HL-60 (cell line): ENCODE measurements around the gene SCN5A.
A peak's percentile ranks its signal among the peaks of the same experiment; 100 is the strongest.

Source experiments
- DNase-seq, 2 experiments: peaks; one replicate each; pipeline ENCODE4 v3.0.0-alpha.2; 2010 to 2020; ENCODE audit warnings: low read depth in 1 of 2, low spot score in 1 of 2
- H3K27ac ChIP-seq: fragments of 250-450 bp; sonication (Bioruptor Pico); replicated peaks from 2 replicates; pipeline ENCODE4 v1.5.1; 2020; ENCODE audit warnings: mild to moderate bottlenecking, moderate library complexity
- H3K27me3 ChIP-seq: fragments of 250-450 bp; sonication (Bioruptor Pico); 2 replicates; pipeline ENCODE4 v1.5.1; 2021; ENCODE audit warnings: mild to moderate bottlenecking, moderate library complexity; ENCODE audit not compliant: insufficient read depth, poor library complexity, severe bottlenecking
- H3K4me3 ChIP-seq: replicated peaks from 2 replicates; pipeline ENCODE4 v1.5.1; 2011; ENCODE audit warnings: mild to moderate bottlenecking, control low read depth, low read length; ENCODE audit not compliant: insufficient read depth
- GABPA ChIP-seq: IDR thresholded peaks from 2 replicates; pipeline ENCODE4 v1.6.1; 2012; ENCODE audit warnings: low read depth
- POLR2AphosphoS5 ChIP-seq: IDR thresholded peaks from 2 replicates; pipeline ENCODE4 v1.6.1; 2012; ENCODE audit warnings: low read depth
- SPI1 ChIP-seq: IDR thresholded peaks from 2 replicates; pipeline ENCODE4 v1.6.1; 2012; ENCODE audit warnings: low read depth, mild to moderate bottlenecking, borderline replicate concordance
- TF ChIP-seq, protein P1 (sequence below): IDR thresholded peaks from one replicate; pipeline ENCODE4 v1.5.1; 2011; ENCODE audit warnings: low read length, control low read depth, inconsistent platforms; ENCODE audit not compliant: insufficient read depth
- TF ChIP-seq, protein P2 (sequence below): IDR thresholded peaks from 2 replicates; pipeline ENCODE4 v1.6.1; 2012; ENCODE audit warnings: low read depth; ENCODE audit not compliant: insufficient replicate concordance

SCN5A gene

DNA sequence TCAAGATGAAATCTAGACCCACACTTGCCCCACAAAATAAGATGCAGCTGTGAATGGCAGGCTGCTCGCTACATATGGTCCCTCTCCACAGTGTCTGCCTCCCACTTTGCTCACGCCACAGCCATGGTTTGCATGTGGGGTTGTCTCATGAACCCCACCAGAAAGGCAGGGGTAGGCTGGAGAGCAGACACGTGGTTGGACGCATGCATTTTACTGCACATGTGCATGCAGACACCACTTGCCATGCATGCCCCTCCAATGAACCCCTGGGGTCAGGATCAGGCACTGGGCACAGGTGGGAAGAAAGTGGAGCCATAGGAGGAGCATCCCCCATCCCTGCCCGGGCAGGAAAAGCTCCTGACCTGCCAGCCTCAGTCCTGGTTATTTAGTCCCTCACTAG is 20.7 kb downstream of the SCN5A start:
- DNase-seq: no peak
- H3K27me3 ChIP-seq: no peaks in the 10 kb centered on the region
- TF ChIP-seq GABPA (no peak), POLR2AphosphoS5 (no peak), SPI1 (no peak)
- TF ChIP-seq, protein P1, sequence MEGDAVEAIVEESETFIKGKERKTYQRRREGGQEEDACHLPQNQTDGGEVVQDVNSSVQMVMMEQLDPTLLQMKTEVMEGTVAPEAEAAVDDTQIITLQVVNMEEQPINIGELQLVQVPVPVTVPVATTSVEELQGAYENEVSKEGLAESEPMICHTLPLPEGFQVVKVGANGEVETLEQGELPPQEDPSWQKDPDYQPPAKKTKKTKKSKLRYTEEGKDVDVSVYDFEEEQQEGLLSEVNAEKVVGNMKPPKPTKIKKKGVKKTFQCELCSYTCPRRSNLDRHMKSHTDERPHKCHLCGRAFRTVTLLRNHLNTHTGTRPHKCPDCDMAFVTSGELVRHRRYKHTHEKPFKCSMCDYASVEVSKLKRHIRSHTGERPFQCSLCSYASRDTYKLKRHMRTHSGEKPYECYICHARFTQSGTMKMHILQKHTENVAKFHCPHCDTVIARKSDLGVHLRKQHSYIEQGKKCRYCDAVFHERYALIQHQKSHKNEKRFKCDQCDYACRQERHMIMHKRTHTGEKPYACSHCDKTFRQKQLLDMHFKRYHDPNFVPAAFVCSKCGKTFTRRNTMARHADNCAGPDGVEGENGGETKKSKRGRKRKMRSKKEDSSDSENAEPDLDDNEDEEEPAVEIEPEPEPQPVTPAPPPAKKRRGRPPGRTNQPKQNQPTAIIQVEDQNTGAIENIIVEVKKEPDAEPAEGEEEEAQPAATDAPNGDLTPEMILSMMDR: no peak
- TF ChIP-seq, protein P2, sequence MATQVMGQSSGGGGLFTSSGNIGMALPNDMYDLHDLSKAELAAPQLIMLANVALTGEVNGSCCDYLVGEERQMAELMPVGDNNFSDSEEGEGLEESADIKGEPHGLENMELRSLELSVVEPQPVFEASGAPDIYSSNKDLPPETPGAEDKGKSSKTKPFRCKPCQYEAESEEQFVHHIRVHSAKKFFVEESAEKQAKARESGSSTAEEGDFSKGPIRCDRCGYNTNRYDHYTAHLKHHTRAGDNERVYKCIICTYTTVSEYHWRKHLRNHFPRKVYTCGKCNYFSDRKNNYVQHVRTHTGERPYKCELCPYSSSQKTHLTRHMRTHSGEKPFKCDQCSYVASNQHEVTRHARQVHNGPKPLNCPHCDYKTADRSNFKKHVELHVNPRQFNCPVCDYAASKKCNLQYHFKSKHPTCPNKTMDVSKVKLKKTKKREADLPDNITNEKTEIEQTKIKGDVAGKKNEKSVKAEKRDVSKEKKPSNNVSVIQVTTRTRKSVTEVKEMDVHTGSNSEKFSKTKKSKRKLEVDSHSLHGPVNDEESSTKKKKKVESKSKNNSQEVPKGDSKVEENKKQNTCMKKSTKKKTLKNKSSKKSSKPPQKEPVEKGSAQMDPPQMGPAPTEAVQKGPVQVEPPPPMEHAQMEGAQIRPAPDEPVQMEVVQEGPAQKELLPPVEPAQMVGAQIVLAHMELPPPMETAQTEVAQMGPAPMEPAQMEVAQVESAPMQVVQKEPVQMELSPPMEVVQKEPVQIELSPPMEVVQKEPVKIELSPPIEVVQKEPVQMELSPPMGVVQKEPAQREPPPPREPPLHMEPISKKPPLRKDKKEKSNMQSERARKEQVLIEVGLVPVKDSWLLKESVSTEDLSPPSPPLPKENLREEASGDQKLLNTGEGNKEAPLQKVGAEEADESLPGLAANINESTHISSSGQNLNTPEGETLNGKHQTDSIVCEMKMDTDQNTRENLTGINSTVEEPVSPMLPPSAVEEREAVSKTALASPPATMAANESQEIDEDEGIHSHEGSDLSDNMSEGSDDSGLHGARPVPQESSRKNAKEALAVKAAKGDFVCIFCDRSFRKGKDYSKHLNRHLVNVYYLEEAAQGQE: no peak
- H3K27ac ChIP-seq: no peak overlapping the region
- no peak overlapping the region for H3K4me3 ChIP-seq

DNA sequence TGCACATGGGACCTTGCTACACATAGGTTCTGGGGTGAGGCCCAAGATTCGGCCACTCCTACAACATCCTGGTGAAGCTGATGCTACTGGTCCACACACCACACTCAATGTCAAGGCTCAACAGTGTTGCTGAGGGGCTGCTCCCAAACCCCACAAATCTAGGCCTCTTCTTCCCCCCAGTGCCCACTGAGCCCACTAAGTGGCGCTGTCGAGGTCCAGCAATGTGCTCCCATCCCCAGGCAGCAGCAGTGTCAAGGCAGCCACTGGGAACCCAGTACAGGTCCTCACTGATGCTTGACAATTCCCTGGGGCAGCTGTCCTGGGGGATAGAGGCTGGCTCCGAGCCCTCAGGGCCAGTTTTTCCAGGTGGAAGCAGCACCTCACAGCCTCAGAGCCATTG is 21.5 kb downstream of the SCN5A start:
- no peak for DNase-seq
- H3K27ac ChIP-seq: no peak overlapping the region
- no peak overlapping the region for H3K4me3 ChIP-seq
- H3K27me3 ChIP-seq: no peaks in the 10 kb centered on the region
- TF ChIP-seq GABPA (no peak), POLR2AphosphoS5 (no peak)
- TF ChIP-seq, protein P1: peak; percentile 20

DNA sequence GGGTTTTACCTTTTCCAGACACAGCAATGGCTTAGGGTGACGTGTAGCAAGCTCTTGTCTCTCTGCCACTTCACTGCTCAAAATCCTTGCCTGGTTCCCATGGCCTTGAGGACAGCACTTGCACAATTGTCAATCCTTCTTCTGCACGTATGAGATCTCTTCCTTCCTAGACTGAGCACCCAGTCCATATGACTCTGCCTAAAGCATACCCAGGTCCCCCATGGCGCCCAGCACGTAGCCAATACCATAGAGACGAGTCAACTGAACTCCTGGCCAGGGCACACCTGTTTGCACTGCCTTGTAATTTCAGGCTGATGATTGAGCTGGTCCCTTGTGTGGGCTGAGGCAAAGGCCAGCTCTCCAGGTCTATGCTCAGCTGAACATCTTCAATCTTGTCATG is 23.3 kb downstream of the SCN5A start:
- no peaks in the 10 kb centered on the region for H3K27me3 ChIP-seq
- DNase-seq: no peak
- H3K4me3 ChIP-seq: no peak overlapping the region
- TF ChIP-seq, protein P1: no peak
- TF ChIP-seq GABPA (no peak), SPI1 (no peak), POLR2AphosphoS5 (no peak)
- TF ChIP-seq, protein P2: no peak
- H3K27ac ChIP-seq: no peak overlapping the region

DNA sequence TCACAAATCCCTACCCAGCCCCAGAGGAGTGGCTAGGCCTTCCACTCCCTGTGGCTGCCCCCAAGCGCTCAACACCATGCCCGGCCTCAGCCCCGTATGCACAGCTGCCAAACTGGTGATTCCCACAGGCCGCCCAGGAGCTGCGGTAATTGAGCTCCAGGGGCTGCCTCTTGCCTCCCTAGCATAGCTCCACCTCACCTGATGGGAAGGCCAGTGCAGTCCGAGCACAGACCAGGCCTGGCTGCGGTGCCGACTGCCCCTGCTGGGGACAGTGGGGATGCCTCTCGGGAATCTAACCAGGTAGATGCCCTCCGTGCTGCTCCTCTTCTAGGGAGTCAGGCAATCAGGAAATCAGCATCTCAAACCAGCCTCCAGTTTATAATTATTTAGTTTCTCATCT is 25.9 kb downstream of the SCN5A start:
- H3K4me3 ChIP-seq: no peak overlapping the region
- no peak for DNase-seq
- TF ChIP-seq POLR2AphosphoS5: no peak
- TF ChIP-seq GABPA: no peak
- TF ChIP-seq, protein P1: no peak
- TF ChIP-seq, protein P2: no peak
- TF ChIP-seq SPI1: no peak
- H3K27ac ChIP-seq: no peak overlapping the region
- no peaks in the 10 kb centered on the region for H3K27me3 ChIP-seq
